Activated T-helper 1 cell treated with anti-CD3 and anti-CD28 coated beads, Interleukin-12 subunit alpha, Interleukin-12 subunit beta, Interleukin-2, Interleukin-4 antibody, amounts not matched to agents 30 ng/mL and 10 ng/mL and 1 ng/mL, durations not matched to agents 14 hours and 24 hours and 36 hours (primary cell): ENCODE measurements around the gene CBS. TPM values are rescaled to one million over a fixed set of nuclear protein-coding genes. Genes with fewer than 3 reads are reported as not detected.
"Not testable (repeated sequence)": the region's sequence is repeated elsewhere in the genome, so short reads cannot be mapped to it uniquely, and the experiment has no call there.

ENCODE experiments used
- DNase-seq: peaks from one replicate; pipeline ENCODE4 v3.0.0; 2021; ENCODE audit warnings: low spot score
- H3K27ac Mint-ChIP-seq: one replicate; pipeline ENCODE4 v1.8.0; 2021; ENCODE audit warnings: mild to moderate bottlenecking, mixed read lengths
- H3K27me3 Mint-ChIP-seq: one replicate; pipeline ENCODE4 v1.8.0; 2022; ENCODE audit warnings: mild to moderate bottlenecking, moderate library complexity, mixed read lengths; ENCODE audit not compliant: insufficient read depth
- H3K36me3 Mint-ChIP-seq: one replicate; pipeline ENCODE4 v1.8.0; 2021; ENCODE audit warnings: low read depth, mixed read lengths
- H3K4me1 Mint-ChIP-seq: one replicate; pipeline ENCODE4 v1.8.0; 2021; ENCODE audit warnings: low read depth, mixed read lengths
- H3K4me3 Mint-ChIP-seq: one replicate; pipeline ENCODE4 v1.8.0; 2021; ENCODE audit warnings: mild to moderate bottlenecking, moderate library complexity, mixed read lengths
- H3K9me3 Mint-ChIP-seq: one replicate; pipeline ENCODE4 v1.8.0; 2021; ENCODE audit warnings: mixed read lengths
- intact Hi-C: fragments of 100-400 bp; cut with micrococcal nuclease; formaldehyde crosslinking; loops from one replicate; pipeline ENCODE4 v1.15.1; 2024
- total RNA-seq: library from RNA; stranded (reverse); gene quantifications from 2 replicates; pipeline ENCODE4 v1.2.3, GENCODE V29; 2022

The CBS gene
- 38.2 and 39.2 TPM in 2 replicates for total RNA-seq

DNA sequence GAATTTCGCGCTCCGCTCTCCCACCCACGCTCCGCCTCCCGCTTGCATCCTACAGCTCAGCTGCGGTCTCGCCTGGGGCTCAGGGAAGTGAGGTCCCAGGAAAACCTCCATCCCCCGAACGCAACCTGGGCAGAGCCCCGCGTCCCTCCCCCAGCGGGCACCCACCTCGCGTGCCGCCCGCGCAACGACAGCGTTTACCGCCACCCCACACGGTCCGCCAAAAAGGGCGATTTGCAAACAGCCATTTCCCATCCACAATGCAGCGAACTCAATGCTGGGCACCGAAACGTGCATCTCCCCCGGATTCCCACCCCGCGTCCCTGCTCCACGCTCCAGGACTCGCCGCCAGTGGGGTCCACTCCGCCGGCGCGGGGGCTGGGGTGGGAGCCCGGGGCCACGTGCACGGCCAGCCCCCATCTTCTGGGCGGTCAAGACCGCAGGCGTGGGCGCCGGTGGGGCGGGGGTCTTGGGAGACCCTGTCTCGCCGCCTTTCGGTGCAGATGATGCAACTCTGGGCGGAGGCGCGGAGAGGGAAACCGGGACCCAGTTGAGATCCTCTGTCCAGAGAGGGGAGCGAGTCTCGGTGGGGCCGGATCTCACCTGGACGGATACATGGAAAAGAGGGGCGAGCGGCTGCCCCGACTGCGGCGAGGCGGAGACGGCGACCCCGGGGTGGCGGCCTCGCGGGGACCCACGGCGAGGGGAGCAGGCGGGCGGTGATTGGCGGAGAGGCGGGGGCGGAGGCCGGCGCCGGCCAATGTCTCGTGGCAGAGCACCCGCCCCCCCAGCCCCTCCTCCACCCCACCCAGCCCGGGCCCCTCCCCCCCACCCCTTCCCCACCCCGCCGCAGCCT lies at the start of gene CBS:
CBS (minus strand) TSS at position 666 of the 853 bp plus-strand sequence. CDS start 3,642 bp downstream, outside the sequence.
- H3K4me3 Mint-ChIP-seq, H3K27me3 Mint-ChIP-seq, DNase-seq, H3K36me3 Mint-ChIP-seq, intact Hi-C loops, H3K27ac Mint-ChIP-seq, H3K9me3 Mint-ChIP-seq, H3K4me1 Mint-ChIP-seq: not testable (repeated sequence)

- H3K4me1 Mint-ChIP-seq, H3K27me3 Mint-ChIP-seq, H3K4me3 Mint-ChIP-seq, H3K36me3 Mint-ChIP-seq, H3K9me3 Mint-ChIP-seq, DNase-seq, H3K27ac Mint-ChIP-seq, intact Hi-C loops: not testable (repeated sequence)
Observed at GRCh38 chr21:43115956-43116355, 40.3 kb upstream of the CBS start.

GRCh38 chr21:43114483-43114882 lies 38.8 kb upstream of the CBS start:
- intact Hi-C loops, H3K4me1 Mint-ChIP-seq, H3K4me3 Mint-ChIP-seq, H3K27me3 Mint-ChIP-seq, H3K9me3 Mint-ChIP-seq, DNase-seq, H3K36me3 Mint-ChIP-seq, H3K27ac Mint-ChIP-seq: not testable (repeated sequence)

DNA sequence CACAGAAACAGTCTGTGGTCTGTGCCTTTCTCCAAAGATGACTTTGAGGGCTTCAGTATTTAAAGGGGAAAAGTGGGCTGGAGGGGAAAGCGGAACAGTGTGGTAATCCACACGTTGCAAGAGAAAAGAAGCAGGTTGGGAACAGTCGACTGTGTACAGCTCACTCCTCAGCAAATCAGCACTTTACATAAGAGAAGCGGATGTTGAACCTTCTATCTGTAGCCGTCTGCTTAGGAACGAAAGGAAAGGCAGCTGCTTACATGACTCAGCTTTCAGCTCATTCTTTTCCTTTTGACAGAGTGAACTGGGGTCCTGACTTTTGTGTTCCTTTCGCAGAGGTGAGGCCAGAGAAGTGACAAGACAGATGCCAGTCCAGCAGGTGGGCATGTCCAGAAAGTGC lies 33.4 kb upstream of the CBS start:
- H3K9me3 Mint-ChIP-seq, H3K36me3 Mint-ChIP-seq: not testable (repeated sequence)

GRCh38 chr21:43108177-43108576 lies 32.5 kb upstream of the CBS start:
- H3K27ac Mint-ChIP-seq, intact Hi-C loops, H3K27me3 Mint-ChIP-seq: not testable (repeated sequence)

More for the DNA sequence above, 33.4 kb upstream of the CBS start:
- H3K27ac Mint-ChIP-seq, H3K4me1 Mint-ChIP-seq, DNase-seq, intact Hi-C loops, H3K4me3 Mint-ChIP-seq, H3K27me3 Mint-ChIP-seq: not testable (repeated sequence)

GRCh38 chr21:43107794-43108137 lies 32.1 kb upstream of the CBS start:
- intact Hi-C loops, H3K27me3 Mint-ChIP-seq, H3K4me3 Mint-ChIP-seq, H3K4me1 Mint-ChIP-seq, DNase-seq, H3K36me3 Mint-ChIP-seq, H3K27ac Mint-ChIP-seq, H3K9me3 Mint-ChIP-seq: not testable (repeated sequence)

More at GRCh38 chr21:43108177-43108576, 32.5 kb upstream of the CBS start:
- not testable (repeated sequence) for H3K36me3 Mint-ChIP-seq, H3K4me1 Mint-ChIP-seq, H3K4me3 Mint-ChIP-seq, H3K9me3 Mint-ChIP-seq, DNase-seq

DNA sequence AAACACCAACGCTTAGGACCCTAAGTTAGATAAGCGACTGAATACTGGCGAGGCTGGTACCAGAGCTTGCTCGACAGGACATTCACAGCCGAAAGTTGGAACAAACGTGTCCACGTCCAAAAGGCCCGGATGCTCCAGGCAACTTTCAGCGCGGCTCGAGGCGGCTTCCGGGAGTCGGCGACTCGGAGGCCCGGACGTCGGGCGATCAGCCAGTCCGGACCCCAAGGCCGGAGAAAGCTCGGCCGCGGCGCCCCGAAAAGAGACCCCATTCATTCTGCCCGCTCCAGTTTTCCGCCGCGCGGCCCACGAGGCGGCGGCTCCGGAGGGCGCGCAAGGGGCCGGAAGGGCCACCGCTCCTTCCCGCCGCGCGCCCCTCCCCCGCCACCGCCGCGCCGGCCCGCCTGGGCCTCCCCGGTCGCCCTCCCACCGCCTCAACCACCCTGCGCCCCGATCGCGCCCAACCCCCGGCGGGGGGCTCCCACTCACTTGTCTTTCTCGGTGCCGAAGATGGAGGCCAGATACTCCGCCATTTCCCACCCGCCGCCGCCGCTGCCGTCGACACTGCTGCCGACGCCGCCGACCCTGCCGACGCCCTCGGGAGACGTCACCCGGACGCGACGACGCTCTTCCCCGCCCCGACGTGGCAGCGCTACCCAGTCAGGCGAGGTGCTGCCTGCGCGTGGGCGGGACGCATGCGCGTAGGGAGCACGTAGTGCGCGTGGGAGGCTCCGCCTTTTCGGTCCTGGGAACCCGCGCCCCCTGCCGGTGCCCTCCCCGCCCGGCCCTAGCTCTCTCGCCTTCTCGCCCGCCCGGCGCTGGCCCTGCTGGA lies 31.5 kb upstream of the CBS start, which contains the start of gene U2AF1:
U2AF1 (minus strand) TSS at position 606 of the 829 bp plus-strand sequence; CDS start at position 530, 76 bp downstream.
- H3K4me3 Mint-ChIP-seq, H3K27me3 Mint-ChIP-seq, H3K9me3 Mint-ChIP-seq, DNase-seq, intact Hi-C loops, H3K27ac Mint-ChIP-seq, H3K36me3 Mint-ChIP-seq, H3K4me1 Mint-ChIP-seq: not testable (repeated sequence)

- H3K27ac Mint-ChIP-seq, H3K36me3 Mint-ChIP-seq, H3K4me1 Mint-ChIP-seq, DNase-seq, H3K4me3 Mint-ChIP-seq, intact Hi-C loops, H3K9me3 Mint-ChIP-seq, H3K27me3 Mint-ChIP-seq: not testable (repeated sequence)
Observed at GRCh38 chr21:43104642-43105041, 29.0 kb upstream of the CBS start.

DNA sequence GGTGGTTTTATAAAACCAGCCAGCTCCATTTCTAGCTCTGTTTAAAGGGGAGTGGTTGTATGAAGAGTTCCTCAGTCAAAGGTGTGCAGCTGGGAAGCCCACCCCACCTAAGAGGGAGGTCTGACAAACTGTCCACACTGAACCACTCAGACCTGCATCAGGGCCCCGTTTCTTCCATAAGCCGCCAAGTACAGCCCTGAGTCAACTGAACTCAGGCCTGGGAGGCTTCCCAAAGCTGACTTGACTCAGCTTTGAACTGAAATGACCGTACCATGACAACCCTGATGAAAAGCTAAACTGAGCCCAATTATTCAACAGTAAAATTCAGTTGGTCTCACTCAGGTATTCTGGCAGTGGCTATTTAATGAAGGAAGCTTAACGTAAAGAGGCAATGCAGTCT lies 26.6 kb upstream of the CBS start:
- H3K36me3 Mint-ChIP-seq, H3K27me3 Mint-ChIP-seq, H3K4me1 Mint-ChIP-seq, DNase-seq, H3K4me3 Mint-ChIP-seq, H3K9me3 Mint-ChIP-seq, H3K27ac Mint-ChIP-seq, intact Hi-C loops: not testable (repeated sequence)

- not testable (repeated sequence) for H3K9me3 Mint-ChIP-seq, H3K27ac Mint-ChIP-seq
Observed at GRCh38 chr21:43101676-43102075, 26.0 kb upstream of the CBS start.

GRCh38 chr21:43101000-43101399 lies 25.4 kb upstream of the CBS start:
- H3K27ac Mint-ChIP-seq, H3K4me3 Mint-ChIP-seq, H3K4me1 Mint-ChIP-seq, intact Hi-C loops, H3K27me3 Mint-ChIP-seq, H3K9me3 Mint-ChIP-seq, DNase-seq, H3K36me3 Mint-ChIP-seq: not testable (repeated sequence)

More at GRCh38 chr21:43101676-43102075, 26.0 kb upstream of the CBS start:
- intact Hi-C loops, H3K4me1 Mint-ChIP-seq, DNase-seq, H3K27me3 Mint-ChIP-seq, H3K36me3 Mint-ChIP-seq, H3K4me3 Mint-ChIP-seq: not testable (repeated sequence)

DNA sequence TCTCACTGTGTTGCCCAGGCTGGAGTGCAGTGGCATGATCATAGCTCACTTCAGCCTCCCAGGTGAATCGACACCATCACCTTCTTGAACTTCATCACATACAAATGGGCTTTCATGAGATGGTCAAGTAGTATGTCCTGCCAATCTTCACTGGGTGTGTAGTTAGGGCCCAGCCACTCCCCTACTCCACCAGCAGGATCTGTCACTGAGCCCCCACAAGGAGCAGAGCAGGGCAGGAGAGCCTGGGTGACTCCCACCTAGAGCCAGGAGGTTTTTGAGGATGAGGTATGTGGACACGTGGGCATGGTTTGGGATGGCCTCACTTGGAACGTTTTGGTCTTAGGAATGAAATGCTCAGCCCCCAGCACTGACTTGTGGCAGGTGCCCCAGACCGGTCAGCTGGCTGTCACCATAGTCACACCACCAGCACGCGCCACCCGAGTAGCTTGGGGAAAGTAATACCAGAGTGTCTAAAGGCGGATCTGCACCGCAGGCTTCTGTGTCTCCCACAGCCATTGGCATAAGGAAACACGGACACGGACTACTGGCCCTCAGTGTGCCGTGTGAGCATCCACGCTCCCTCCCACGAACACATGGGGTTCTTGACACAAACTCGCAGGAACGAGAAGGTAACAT lies 16.5 kb upstream of the CBS start:
- DNase-seq, H3K4me3 Mint-ChIP-seq, H3K4me1 Mint-ChIP-seq, H3K27ac Mint-ChIP-seq, H3K27me3 Mint-ChIP-seq, H3K9me3 Mint-ChIP-seq, intact Hi-C loops, H3K36me3 Mint-ChIP-seq: not testable (repeated sequence)

DNA sequence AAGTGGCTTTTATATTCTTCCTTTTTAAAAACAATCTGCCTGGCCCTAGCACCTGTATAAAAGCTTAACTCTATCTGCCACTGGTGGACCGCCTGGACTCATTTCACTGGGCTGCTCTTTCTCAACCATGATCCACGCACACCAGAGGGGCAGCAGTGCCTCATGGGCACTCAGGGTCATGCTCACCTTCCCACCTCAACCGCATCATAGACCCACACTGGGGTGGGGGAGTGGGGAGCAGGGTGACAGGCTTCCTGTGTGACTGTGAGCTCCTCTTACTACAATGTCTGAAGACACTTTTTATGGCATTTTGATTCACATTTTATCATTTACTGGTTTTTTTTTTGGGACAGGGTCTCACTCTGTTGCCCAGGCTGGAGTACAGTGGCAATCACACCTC lies 15.3 kb upstream of the CBS start:
- H3K4me3 Mint-ChIP-seq, DNase-seq, intact Hi-C loops, H3K27me3 Mint-ChIP-seq, H3K9me3 Mint-ChIP-seq, H3K4me1 Mint-ChIP-seq, H3K36me3 Mint-ChIP-seq, H3K27ac Mint-ChIP-seq: not testable (repeated sequence)
